22Rv1 (cell line): ENCODE data around the gene RAD23B.

ENCODE experiments used
- ZFX ChIP-seq: fragments of 450-650 bp; IDR thresholded peaks from 2 replicates; pipeline ENCODE4 v1.6.1; 2017; ENCODE audit warnings: antibody characterized with exemption, borderline replicate concordance
- TF ChIP-seq, protein P1 (sequence below): fragments of 450-650 bp; IDR thresholded peaks from 2 replicates; pipeline ENCODE4 v1.5.1; 2017; ENCODE audit warnings: mild to moderate bottlenecking

DNA sequence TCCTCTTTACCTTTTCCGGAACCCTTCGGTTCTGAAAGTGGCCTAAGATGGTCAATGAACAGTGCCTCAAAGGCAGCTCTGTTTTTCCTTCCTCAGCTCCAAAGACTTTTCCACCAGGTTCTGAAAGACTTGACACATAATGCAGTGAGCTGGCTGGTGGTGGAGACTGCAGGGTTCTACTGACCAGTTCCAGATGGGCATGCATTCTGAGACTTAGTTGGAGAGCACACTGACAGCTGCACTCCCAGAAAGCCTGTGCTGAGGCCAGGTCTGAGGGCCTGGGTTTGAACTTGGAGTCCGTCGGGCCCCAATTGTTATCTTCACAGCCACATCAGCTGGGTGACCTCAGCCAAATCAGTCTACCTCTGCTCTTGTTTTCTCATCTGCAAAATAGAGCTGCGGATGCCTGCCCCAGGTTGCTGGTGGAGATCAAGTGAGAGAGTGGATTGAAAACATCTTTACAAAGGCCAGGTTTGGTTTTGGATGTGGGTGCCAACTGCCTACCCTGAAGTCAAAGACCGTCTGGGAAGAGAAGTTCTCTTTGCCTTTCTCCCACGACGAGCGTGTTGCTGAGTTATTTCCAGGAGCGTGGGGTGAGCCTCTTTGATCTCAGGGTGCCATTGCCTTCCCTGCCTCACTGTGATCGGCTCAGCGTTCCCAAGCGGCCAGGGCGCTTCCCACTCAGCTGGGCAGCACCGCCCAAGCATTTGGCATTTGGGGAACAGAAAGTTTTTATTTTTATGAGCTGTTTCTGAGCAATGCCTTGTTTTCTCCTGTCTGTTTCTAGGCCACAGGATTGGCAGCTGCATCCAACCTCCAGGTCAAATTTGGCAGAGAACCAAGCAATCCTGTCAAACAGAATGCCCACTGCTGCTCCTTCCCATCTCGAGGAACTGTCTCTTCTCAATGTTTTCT, 54.9 kb downstream of the RAD23B start:
- no peak for TF ChIP-seq ZFX
- TF ChIP-seq, protein P1, sequence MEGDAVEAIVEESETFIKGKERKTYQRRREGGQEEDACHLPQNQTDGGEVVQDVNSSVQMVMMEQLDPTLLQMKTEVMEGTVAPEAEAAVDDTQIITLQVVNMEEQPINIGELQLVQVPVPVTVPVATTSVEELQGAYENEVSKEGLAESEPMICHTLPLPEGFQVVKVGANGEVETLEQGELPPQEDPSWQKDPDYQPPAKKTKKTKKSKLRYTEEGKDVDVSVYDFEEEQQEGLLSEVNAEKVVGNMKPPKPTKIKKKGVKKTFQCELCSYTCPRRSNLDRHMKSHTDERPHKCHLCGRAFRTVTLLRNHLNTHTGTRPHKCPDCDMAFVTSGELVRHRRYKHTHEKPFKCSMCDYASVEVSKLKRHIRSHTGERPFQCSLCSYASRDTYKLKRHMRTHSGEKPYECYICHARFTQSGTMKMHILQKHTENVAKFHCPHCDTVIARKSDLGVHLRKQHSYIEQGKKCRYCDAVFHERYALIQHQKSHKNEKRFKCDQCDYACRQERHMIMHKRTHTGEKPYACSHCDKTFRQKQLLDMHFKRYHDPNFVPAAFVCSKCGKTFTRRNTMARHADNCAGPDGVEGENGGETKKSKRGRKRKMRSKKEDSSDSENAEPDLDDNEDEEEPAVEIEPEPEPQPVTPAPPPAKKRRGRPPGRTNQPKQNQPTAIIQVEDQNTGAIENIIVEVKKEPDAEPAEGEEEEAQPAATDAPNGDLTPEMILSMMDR, result no peak
